A549 (cell line): ENCODE measurements around the gene ZHX3. TPM values are rescaled to one million over a fixed set of nuclear protein-coding genes. Genes with fewer than 3 reads are reported as not detected.

Experiments used
- ATAC-seq, 2 experiments: fragments of 200-7000 bp in 1 of 2; fragments of >200 bp in 1 of 2; cut with Nextera tagmentation in 1 of 2; cut with Tn5 transposase in 1 of 2; 3 replicates each; pipeline versions ENCODE4 v1.8.0 to v1.9.1; 2018 to 2020; ENCODE audit warnings: mild to moderate bottlenecking in 1 of 2, moderate library complexity in 1 of 2
- CTCF ChIA-PET: fragments of 300-600 bp; sonication (Branson Sonifier 250); formaldehyde crosslinking; extraction: SDS; loops from one replicate; lab custom pipeline; 2021; ENCODE audit warnings: antibody characterized with exemption, inconsistent platforms; lab: Yijun Ruan, JAX
- POLR2A ChIA-PET: fragments of 350-600 bp; formaldehyde crosslinking; extraction: SDS; loops from one replicate; lab custom pipeline; 2021; ENCODE audit warnings: antibody characterized with exemption, inconsistent platforms; lab: Yijun Ruan, JAX
- DNase-seq, 2 experiments: peaks; one replicate each; pipeline versions ENCODE4 v3.0.0 to v3.0.0-alpha.2; 2011 to 2016; ENCODE audit warnings: low read depth in 1 of 2, low spot score in 1 of 2
- FAIRE-seq: peaks from 2 replicates; lab custom pipeline; 2011; peaks lifted over from hg19 to GRCh38; lab: Jason Lieb, UNC
- H3K27ac ChIP-seq, 2 experiments: fragments of >200 bp; sonication (Bioruptor Twin); formaldehyde crosslinking; 3 replicates each; pipeline ENCODE4 v1.5.1; 2016 to 2017
- H3K4me1 ChIP-seq: fragments of >200 bp; sonication (Bioruptor Twin); formaldehyde crosslinking; 3 replicates; pipeline ENCODE4 v1.6.1; 2016
- H3K4me2 ChIP-seq: fragments of >200 bp; sonication (Bioruptor Twin); formaldehyde crosslinking; 3 replicates; pipeline ENCODE4 v1.6.1; 2016
- H3K4me3 ChIP-seq: fragments of >200 bp; sonication (Bioruptor Twin); formaldehyde crosslinking; 3 replicates; pipeline ENCODE4 v1.5.1; 2016
- H3K9me3 ChIP-seq: fragments of >200 bp; sonication (Bioruptor Twin); formaldehyde crosslinking; 3 replicates; pipeline ENCODE4 v1.6.1; 2016
- CBX2 ChIP-seq: fragments of 200-600 bp; sonication (generic); IDR thresholded peaks from 2 replicates; pipeline ENCODE4 v1.6.1; 2016; ENCODE audit warnings: low read depth, mild to moderate bottlenecking, borderline replicate concordance
- CEBPB ChIP-seq, 2 experiments: fragments of >200 bp in 1 of 2; sonication (Bioruptor Twin) in 1 of 2; formaldehyde crosslinking in 1 of 2; IDR thresholded peaks; 2 replicates each; pipeline ENCODE4 v1.6.1; 2012 to 2016
- CHD2 ChIP-seq: fragments of 150-350 bp; IDR thresholded peaks from 2 replicates; pipeline ENCODE4 v1.6.1; 2014; ENCODE audit warnings: low read length; ENCODE audit not compliant: partially characterized antibody
- EP300 ChIP-seq, 2 experiments: fragments of >200 bp; sonication (Bioruptor Twin); formaldehyde crosslinking; IDR thresholded peaks; 2 replicates in 1 of 2; 3 replicates in 1 of 2; pipeline ENCODE4 v1.6.1; 2016 to 2017
- FOSL2 ChIP-seq, 2 experiments: fragments of 450-650 bp in 1 of 2; fragments of >200 bp in 1 of 2; sonication (Bioruptor Twin) in 1 of 2; formaldehyde crosslinking; IDR thresholded peaks; 2 replicates each; pipeline versions ENCODE4 v1.5.0 to v1.6.1; 2016 to 2020; ENCODE audit warnings: mild to moderate bottlenecking in 1 of 2, moderate library complexity in 1 of 2
- GATA3 ChIP-seq: IDR thresholded peaks from 2 replicates; pipeline ENCODE4 v1.6.1; 2012; ENCODE audit warnings: borderline replicate concordance
- HDAC2 ChIP-seq: fragments of 200-600 bp; sonication (generic); IDR thresholded peaks from 2 replicates; pipeline ENCODE4 v1.6.1; 2016
- HOXA7 ChIP-seq: fragments of 250-450 bp; sonication (Bioruptor Pico); IDR thresholded peaks from 2 replicates; pipeline ENCODE4 v1.5.0; 2020; ENCODE audit warnings: mild to moderate bottlenecking, moderate library complexity
- HOXB13 ChIP-seq: fragments of 250-450 bp; sonication (Bioruptor Pico); IDR thresholded peaks from 2 replicates; pipeline ENCODE4 v1.5.0; 2020; ENCODE audit warnings: low read depth, mild to moderate bottlenecking, moderate library complexity
- KDM5A ChIP-seq: fragments of 200-600 bp; sonication (generic); IDR thresholded peaks from 2 replicates; pipeline ENCODE4 v1.6.1; 2016; ENCODE audit warnings: antibody characterized with exemption, mild to moderate bottlenecking
- MAFK ChIP-seq: fragments of 450-650 bp; IDR thresholded peaks from 2 replicates; pipeline ENCODE4 v1.6.1; 2014; ENCODE audit not compliant: partially characterized antibody
- MYC ChIP-seq: IDR thresholded peaks from 2 replicates; pipeline ENCODE4 v1.6.1; 2012; ENCODE audit warnings: mild to moderate bottlenecking, inconsistent platforms, low read length, improper control_type of control experiment, borderline replicate concordance
- NPAS2 ChIP-seq: fragments of 250-450 bp; sonication (Bioruptor Pico); IDR thresholded peaks from 2 replicates; pipeline ENCODE4 v1.8.0; 2022; ENCODE audit warnings: mild to moderate bottlenecking, moderate library complexity, borderline replicate concordance
- PHF8 ChIP-seq: fragments of 200-600 bp; sonication (generic); IDR thresholded peaks from 2 replicates; pipeline ENCODE4 v1.6.1; 2016; ENCODE audit warnings: low read depth, mild to moderate bottlenecking, antibody characterized with exemption, moderate library complexity, borderline replicate concordance
- POLR2A ChIP-seq: IDR thresholded peaks from 2 replicates; pipeline ENCODE4 v1.6.1; 2012; ENCODE audit warnings: mild to moderate bottlenecking, low read length
- POLR2AphosphoS2 ChIP-seq: conservative IDR thresholded peaks from 2 replicates; pipeline ENCODE4 v1.6.1; 2012; ENCODE audit warnings: low read length, improper control_type of control experiment, inconsistent platforms
- RCOR1 ChIP-seq: fragments of 150-350 bp; IDR thresholded peaks from 2 replicates; pipeline ENCODE4 v1.6.1; 2014; ENCODE audit warnings: antibody characterized with exemption, low read length, low read depth
- RFX5 ChIP-seq: fragments of 450-650 bp; IDR thresholded peaks from 2 replicates; pipeline ENCODE4 v1.7.1; 2014; ENCODE audit warnings: antibody characterized with exemption, mild to moderate bottlenecking, moderate library complexity
- SREBF2 ChIP-seq: fragments of 450-650 bp; IDR thresholded peaks from 2 replicates; pipeline ENCODE4 v1.6.1; 2014; ENCODE audit warnings: mild to moderate bottlenecking, moderate library complexity
- WGBS: methylation state at CpG from one replicate; pipeline ENCODE4 v1.1.6; 2017; ENCODE audit errors: missing lambda C conversion rate; 5-methylcytosine and 5-hydroxymethylcytosine counted together
- polyA plus RNA-seq, 4 experiments: library from polyadenylated mRNA; depleted of rRNA in 3 of 4; stranded (reverse); fragments of >200 nt; fragmentation: RNase III in 1 of 4; extraction: RNeasy Plus Mini Kit Qiagen cat#74134 plus additional on column Dnase treatment in 1 of 4; gene quantifications; 2 replicates in 3 of 4; 3 replicates in 1 of 4; pipeline ENCODE4 v1.2.3, GENCODE V29; 2011 to 2017
- TF ChIP-seq, protein P1 (sequence below): fragments of >200 bp; sonication (Bioruptor Twin); formaldehyde crosslinking; IDR thresholded peaks from 3 replicates; pipeline ENCODE4 v1.6.1; 2016
- TF ChIP-seq, protein P2 (sequence below): fragments of 250-450 bp; sonication (Bioruptor Pico); IDR thresholded peaks from 2 replicates; pipeline ENCODE4 v1.5.0; 2021; ENCODE audit warnings: mild to moderate bottlenecking, moderate library complexity, borderline replicate concordance
- TF ChIP-seq, protein P3 (sequence below): fragments of 150-350 bp; IDR thresholded peaks from 2 replicates; pipeline ENCODE4 v1.6.1; 2014; ENCODE audit warnings: low read depth, mild to moderate bottlenecking, low read length
- TF ChIP-seq, protein P4 (sequence below): IDR thresholded peaks from 2 replicates; pipeline ENCODE4 v1.6.1; 2012

Gene ZHX3
- polyA plus RNA-seq, 2 of the 4 experiments (the other 2 are of a cell fraction), result 3.6 to 4.1 TPM

DNA sequence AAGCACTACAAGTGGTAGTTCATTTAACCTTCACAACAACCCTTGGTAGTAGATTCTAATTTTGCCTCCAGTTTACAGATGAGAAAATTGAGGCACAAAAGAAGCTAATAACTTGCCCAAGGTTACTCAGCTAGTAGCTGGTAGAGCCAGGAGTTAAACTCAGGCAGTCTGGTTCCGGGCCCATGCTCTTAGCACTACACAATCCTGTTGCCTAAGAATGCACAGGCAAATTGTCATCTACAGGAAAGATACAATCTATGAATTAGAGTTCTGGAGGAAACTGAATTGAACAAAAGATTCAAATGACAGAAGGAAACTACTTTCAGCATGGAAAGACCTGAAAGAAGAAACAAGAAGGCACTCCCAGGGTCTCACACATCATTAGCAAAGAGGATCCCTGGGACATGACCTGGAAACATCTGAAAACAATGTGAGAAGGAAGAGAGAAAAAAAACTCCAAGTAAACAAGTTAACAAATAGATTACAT is 56.8 kb downstream of the ZHX3 start:
- no peak for ATAC-seq

DNA sequence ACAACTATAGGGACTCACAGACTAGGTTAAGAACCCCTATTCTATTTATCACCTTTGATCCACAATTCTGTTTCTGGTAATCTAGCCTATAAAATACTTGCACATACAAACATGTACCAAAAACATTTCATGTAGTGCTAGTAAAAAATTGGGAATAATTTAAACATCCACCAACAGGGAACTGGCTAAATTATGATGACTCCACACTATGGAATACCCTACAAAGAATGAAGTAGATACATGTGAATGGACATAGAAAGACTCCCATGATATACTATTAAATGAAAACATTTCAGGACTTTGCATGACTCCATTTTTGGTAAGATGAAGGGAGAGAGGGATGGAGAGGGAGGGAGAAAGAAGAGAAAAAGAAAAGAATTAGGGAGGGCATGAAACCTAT is 58.2 kb downstream of the ZHX3 start:
- Histone ChIP-seq H3K4me2 (no peak overlapping the region), H3K9me3 (no peaks in the 10 kb centered on the region), H3K4me3 (no peak overlapping the region), H3K4me1 (no peaks in the 10 kb centered on the region), H3K27ac (no peak overlapping the region)
- no peak for DNase-seq
- peak; percentile 11 for TF ChIP-seq MAFK
- TF ChIP-seq CHD2, result no peak
- no peak for FAIRE-seq
- ATAC-seq, result no peak
- ChIA-PET CTCF (no interaction called here), POLR2A (no interaction called here)

More for the DNA sequence above, 56.8 kb downstream of the ZHX3 start:
- Histone ChIP-seq H3K4me2 (no peak overlapping the region), H3K4me1 (no peaks in the 10 kb centered on the region), H3K27ac (no peak overlapping the region), H3K4me3 (no peak overlapping the region), H3K9me3 (no peaks in the 10 kb centered on the region)
- ChIA-PET CTCF (no interaction called here), POLR2A (no interaction called here)
- TF ChIP-seq SREBF2 (no peak), CBX2 (no peak), NPAS2 (CRISPR knock-in tag) (no peak), HOXB13 (CRISPR knock-in tag) (no peak)
- TF ChIP-seq, protein P1, sequence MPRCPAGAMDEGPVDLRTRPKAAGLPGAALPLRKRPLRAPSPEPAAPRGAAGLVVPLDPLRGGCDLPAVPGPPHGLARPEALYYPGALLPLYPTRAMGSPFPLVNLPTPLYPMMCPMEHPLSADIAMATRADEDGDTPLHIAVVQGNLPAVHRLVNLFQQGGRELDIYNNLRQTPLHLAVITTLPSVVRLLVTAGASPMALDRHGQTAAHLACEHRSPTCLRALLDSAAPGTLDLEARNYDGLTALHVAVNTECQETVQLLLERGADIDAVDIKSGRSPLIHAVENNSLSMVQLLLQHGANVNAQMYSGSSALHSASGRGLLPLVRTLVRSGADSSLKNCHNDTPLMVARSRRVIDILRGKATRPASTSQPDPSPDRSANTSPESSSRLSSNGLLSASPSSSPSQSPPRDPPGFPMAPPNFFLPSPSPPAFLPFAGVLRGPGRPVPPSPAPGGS, result no peak
- FAIRE-seq (no peak), DNase-seq (no peak)
- 100% methylated on average over 1 of the region's 1 CpG for WGBS

DNA sequence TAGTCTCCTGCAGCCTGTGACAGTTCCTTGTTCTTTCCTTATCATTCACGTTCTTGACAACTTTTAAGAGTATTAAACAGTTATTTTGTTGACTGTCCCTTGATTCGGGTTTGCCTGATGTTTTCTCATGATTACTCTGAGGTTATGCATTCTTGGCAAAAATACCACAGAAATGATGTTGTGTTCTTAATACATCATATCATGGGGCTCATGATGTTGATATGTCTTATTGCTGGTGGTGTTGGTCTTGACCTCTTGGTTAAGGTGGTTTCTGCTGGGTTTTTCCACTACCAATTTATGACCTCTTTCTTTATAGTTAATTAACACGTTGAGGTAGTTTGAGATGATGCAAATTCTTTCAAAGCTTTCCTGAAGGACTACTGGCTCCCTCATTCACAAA is 59.1 kb downstream of the ZHX3 start:
- no peak for FAIRE-seq
- WGBS, result 68% methylated on average over 3 of the region's 3 CpGs
- no peaks in the 10 kb centered on the region for H3K4me1 ChIP-seq
- DNase-seq, result no peak
- no peak overlapping the region for H3K4me2 ChIP-seq
- no peak overlapping the region for H3K4me3 ChIP-seq
- ATAC-seq, result no peak
- no peaks in the 10 kb centered on the region for H3K9me3 ChIP-seq
- H3K27ac ChIP-seq, result no peak overlapping the region
- ChIA-PET POLR2A (no interaction called here), CTCF (interaction anchor here (1.8 kb wide), 1 partner anchor 26 kb away, joined by 5 read pairs; no protein-coding TSS in a partner anchor)
- TF ChIP-seq, protein P2, sequence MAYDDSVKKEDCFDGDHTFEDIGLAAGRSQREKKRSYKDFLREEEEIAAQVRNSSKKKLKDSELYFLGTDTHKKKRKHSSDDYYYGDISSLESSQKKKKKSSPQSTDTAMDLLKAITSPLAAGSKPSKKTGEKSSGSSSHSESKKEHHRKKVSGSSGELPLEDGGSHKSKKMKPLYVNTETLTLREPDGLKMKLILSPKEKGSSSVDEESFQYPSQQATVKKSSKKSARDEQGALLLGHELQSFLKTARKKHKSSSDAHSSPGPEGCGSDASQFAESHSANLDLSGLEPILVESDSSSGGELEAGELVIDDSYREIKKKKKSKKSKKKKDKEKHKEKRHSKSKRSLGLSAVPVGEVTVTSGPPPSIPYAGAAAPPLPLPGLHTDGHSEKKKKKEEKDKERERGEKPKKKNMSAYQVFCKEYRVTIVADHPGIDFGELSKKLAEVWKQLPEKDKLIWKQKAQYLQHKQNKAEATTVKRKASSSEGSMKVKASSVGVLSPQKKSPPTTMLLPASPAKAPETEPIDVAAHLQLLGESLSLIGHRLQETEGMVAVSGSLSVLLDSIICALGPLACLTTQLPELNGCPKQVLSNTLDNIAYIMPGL (CRISPR knock-in tag), result no peak
- TF ChIP-seq HOXB13 (CRISPR knock-in tag) (no peak), HDAC2 (no peak), CEBPB (IDR thresholded peaks at IDR 0.05) (no peak), POLR2A (no peak), KDM5A (no peak), RCOR1 (no peak), NPAS2 (CRISPR knock-in tag) (no peak), PHF8 (no peak), EP300 (IDR thresholded peaks at IDR 0.05) (no peak)

DNA sequence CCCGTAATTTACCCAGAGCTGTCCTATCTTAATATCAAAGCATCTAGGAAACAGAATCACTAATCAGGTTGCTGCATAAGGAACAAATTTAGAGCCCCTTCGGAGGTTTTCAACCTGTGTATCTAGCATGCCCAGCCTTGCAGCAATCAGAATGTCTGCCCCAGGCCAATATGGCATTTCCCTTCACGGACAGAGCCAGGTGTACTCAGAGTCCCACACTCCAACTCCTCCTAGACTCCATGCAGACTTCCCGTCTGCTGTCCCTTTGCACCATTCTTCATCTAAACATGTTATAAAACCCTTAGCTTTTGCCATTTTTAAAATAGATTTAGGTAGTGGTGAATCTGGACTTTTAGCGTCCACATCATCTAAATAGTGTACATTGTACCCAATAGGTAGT is 61.0 kb downstream of the ZHX3 start:
- DNase-seq (no peak), ATAC-seq (no peak), FAIRE-seq (no peak)
- Histone ChIP-seq H3K4me3 (no peak overlapping the region), H3K4me2 (no peak overlapping the region), H3K9me3 (no peaks in the 10 kb centered on the region), H3K27ac (no peak overlapping the region), H3K4me1 (no peaks in the 10 kb centered on the region)
- CTCF ChIA-PET, result interaction anchor here (1.5 kb wide), 1 partner anchor 84 kb away, joined by 3 read pairs; no protein-coding TSS in a partner anchor
- POLR2A ChIA-PET, result no interaction called here
- WGBS, result 78% methylated on average over 5 of the region's 5 CpGs
- TF ChIP-seq, protein P3, sequence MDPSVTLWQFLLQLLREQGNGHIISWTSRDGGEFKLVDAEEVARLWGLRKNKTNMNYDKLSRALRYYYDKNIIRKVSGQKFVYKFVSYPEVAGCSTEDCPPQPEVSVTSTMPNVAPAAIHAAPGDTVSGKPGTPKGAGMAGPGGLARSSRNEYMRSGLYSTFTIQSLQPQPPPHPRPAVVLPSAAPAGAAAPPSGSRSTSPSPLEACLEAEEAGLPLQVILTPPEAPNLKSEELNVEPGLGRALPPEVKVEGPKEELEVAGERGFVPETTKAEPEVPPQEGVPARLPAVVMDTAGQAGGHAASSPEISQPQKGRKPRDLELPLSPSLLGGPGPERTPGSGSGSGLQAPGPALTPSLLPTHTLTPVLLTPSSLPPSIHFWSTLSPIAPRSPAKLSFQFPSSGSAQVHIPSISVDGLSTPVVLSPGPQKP, result no peak
- TF ChIP-seq FOSL2 (IDR thresholded peaks at IDR 0.05), result no peak
- TF ChIP-seq FOSL2 (CRISPR knock-in tag; IDR thresholded peaks at IDR 0.05), result no peak
- TF ChIP-seq RCOR1, result no peak
- no peak for TF ChIP-seq POLR2AphosphoS2
- no peak for TF ChIP-seq HDAC2
- no peak for TF ChIP-seq HOXA7 (CRISPR knock-in tag)
- TF ChIP-seq, protein P2 (CRISPR knock-in tag), result no peak
- TF ChIP-seq CHD2, result no peak
- no peak for TF ChIP-seq MYC
- TF ChIP-seq GATA3, result no peak
- TF ChIP-seq, protein P4, sequence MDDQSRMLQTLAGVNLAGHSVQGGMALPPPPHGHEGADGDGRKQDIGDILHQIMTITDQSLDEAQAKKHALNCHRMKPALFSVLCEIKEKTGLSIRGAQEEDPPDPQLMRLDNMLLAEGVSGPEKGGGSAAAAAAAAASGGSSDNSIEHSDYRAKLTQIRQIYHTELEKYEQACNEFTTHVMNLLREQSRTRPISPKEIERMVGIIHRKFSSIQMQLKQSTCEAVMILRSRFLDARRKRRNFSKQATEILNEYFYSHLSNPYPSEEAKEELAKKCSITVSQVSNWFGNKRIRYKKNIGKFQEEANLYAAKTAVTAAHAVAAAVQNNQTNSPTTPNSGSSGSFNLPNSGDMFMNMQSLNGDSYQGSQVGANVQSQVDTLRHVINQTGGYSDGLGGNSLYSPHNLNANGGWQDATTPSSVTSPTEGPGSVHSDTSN, result no peak
- TF ChIP-seq KDM5A, result no peak
- TF ChIP-seq CEBPB (IDR thresholded peaks at IDR 0.05), result no peak
- TF ChIP-seq RFX5, result no peak
- no peak for TF ChIP-seq NPAS2 (CRISPR knock-in tag)
